Spinal cord (tissue), 10 donors: ENCODE results near the gene GRM7. TPM values are rescaled to one million over a fixed set of nuclear protein-coding genes. Genes with fewer than 3 reads are reported as not detected.

ENCODE experiments used
- DNase-seq, 6 donors: peaks; one replicate each; pipeline versions ENCODE4 v3.0.0 to v3.0.0-alpha.2; 2013 to 2015; ENCODE audit warnings: low spot score in 6 of 6, low read depth in 4 of 6
- H3K27ac ChIP-seq: one replicate; pipeline ENCODE4 v1.5.1; 2013; ENCODE audit warnings: low read depth, low read length, control low read depth
- H3K27me3 ChIP-seq: one replicate; pipeline ENCODE4 v1.6.1; 2013; ENCODE audit warnings: low read length; ENCODE audit not compliant: control insufficient read depth, insufficient read depth
- H3K36me3 ChIP-seq: one replicate; pipeline ENCODE4 v1.6.1; 2013; ENCODE audit warnings: low read length; ENCODE audit not compliant: control insufficient read depth, insufficient read depth
- H3K4me1 ChIP-seq: one replicate; pipeline ENCODE4 v1.6.1; 2013; ENCODE audit warnings: low read length; ENCODE audit not compliant: control insufficient read depth, insufficient read depth
- H3K4me3 ChIP-seq: one replicate; pipeline ENCODE4 v1.5.1; 2013; ENCODE audit warnings: low read depth, low read length, control low read depth
- H3K9me3 ChIP-seq: one replicate; pipeline ENCODE4 v1.6.1; 2013; ENCODE audit warnings: low read length; ENCODE audit not compliant: control insufficient read depth, insufficient read depth
- WGBS: methylation state at CpG from one replicate; pipeline ENCODE4 v1.1.5; 2013; ENCODE audit warnings: missing lambda C conversion rate; ENCODE audit not compliant: insufficient coverage; 5-methylcytosine and 5-hydroxymethylcytosine counted together
- polyA plus RNA-seq, 2 donors: library from polyadenylated mRNA; unstranded; fragments of 120-200 nt; gene quantifications; one replicate each; pipeline ENCODE4 v1.2.1, GENCODE V29; 2013; ENCODE audit not compliant: insufficient read length in 2 of 2
- total RNA-seq, 2 donors: library from RNA; depleted of rRNA in 1 of 2; stranded (reverse); fragments of 120-200 nt in 1 of 2; fragments of >200 nt in 1 of 2; gene quantifications; one replicate each; pipeline versions ENCODE4 v1.2.3 to v1.2.4, GENCODE V29; 2013 to 2014
- donor health status: healthy.

GRM7 gene
- total and polyA plus RNA-seq, 4 donors = 9.6 to 37.0 (median 30.3) TPM

DNA sequence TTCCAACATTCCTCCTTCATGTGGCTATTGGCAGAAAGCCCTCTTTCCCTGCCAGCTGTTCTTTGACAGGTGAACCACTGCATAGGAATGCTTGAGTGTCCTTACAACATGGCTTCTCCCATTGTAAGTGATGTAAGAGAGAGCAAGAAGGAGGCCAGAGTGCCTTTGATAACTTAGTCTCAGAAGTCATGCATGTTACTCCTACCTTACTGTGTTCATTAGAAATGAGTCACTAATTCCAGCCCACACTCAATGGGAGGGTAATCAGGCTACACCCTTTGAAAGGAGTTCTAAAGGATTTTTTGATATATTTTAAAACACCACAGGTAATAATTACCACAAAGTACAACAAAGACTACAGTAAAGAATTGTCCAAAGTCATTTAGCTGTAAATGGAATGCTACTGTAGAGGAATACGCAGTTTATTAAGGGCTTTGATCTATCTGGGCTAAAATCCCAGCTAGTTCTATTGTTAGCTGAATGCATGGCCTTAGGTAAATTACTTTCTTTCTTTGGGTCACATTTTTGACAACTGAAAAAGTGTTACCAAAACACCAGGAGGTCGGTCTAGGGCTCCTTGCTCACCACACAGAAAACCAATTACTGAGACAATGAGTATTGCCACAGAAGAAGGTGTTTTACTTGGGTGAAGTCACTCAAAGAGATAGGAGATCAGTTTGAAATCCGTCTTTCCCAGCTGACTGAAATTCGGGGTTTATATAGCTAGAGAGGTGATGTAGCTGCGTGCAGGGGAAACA, 154.9 kb downstream of the GRM7 start:
- H3K4me1 ChIP-seq = no peaks in the 10 kb centered on the region
- no peaks in the 10 kb centered on the region for H3K27me3 ChIP-seq
- H3K27ac ChIP-seq = no peak overlapping the region
- 64% methylated on average over 3 of the region's 5 CpGs for WGBS
- peaks cover 2% of the 10 kb centered on the region for H3K9me3 ChIP-seq
- no peak overlapping the region for H3K4me3 ChIP-seq
- H3K36me3 ChIP-seq = no peaks in the 10 kb centered on the region
- no peak for DNase-seq

DNA sequence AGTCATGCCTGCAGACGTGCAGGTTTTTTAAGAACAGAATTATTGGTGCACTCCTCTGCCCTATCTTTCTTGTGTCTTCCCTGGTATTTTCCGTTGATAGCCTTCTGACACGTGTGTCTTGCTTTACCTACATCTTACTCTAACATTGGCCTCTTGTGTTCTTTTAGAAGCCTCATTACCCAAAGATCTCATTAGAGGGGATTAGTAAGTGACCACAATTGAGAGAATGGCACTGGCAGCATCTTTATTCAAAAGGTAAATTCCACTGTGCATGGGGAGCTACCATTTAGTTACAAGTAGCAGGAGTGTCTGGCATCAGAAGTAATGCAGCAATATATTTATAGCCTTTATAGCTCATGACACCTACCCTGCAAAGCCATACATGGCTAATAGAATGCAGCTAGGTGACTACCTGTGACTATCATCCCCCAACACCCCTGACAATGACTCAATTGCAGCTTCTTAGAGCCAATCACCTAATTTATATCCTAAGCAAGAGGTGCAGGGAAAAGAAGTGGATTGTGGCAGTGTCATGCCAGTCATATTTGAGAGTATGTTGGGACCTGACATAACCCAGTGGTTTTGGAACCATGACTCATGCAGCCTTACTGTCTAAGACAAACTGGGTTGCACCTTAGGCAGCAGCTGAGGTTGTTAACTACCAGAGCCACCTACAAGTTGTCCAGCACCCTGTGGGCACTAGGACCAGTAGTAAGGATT, 164.8 kb downstream of the GRM7 start:
- DNase-seq = no peak
- 45% methylated on average over 2 of the region's 3 CpGs for WGBS
- Histone ChIP-seq H3K27me3 (no peaks in the 10 kb centered on the region), H3K4me1 (no peaks in the 10 kb centered on the region), H3K9me3 (no peaks in the 10 kb centered on the region), H3K27ac (no peak overlapping the region), H3K36me3 (no peaks in the 10 kb centered on the region), H3K4me3 (no peak overlapping the region)

DNA sequence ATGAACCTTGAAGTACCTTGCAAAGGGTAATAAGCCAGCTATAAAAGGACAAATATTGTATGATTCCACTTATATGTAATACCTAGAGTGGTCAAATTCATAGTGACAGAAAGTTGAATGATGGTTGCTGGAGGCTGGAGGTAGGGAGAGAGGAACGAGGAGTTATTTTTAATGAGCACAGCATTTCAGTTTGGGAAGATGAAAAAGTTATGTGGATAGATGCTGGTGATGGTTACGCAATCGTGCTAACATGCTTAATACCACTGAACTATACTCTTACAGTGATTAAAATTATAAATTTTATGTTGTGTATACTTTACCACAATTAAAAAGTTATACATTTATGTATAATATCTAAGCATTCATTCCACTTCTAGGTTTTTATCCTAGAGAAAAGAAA, 168.6 kb downstream of the GRM7 start:
- no peak for DNase-seq
- H3K27me3 ChIP-seq = no peaks in the 10 kb centered on the region
- H3K27ac ChIP-seq = no peak overlapping the region
- H3K9me3 ChIP-seq = no peaks in the 10 kb centered on the region
- no peaks in the 10 kb centered on the region for H3K4me1 ChIP-seq
- H3K4me3 ChIP-seq = no peak overlapping the region
- no CpG with 5 or more reads among the region's 3 CpGs for WGBS
- no peaks in the 10 kb centered on the region for H3K36me3 ChIP-seq

DNA sequence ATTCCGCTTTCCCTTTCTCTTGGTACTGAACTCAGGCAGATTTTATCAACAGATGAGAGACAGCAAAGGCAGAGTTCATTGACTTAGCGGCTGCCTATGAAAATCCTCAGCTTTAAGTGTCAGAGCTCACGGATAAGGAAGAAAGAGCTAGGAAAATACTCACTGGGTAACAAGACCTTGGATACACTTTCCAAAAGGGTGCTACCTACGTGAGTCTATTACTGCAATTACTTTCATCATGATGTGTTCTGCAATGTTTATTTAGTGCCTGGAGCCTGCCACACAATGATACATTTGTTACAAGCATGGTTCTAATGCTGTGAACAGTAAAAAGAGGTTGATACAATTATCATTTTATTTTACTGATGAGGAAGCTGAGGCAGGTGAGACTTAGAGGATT, 177.5 kb downstream of the GRM7 start:
- 100% methylated on average over 2 of the region's 4 CpGs for whole genome bisulfite sequencing
- no peak for DNase-seq
- Histone ChIP-seq H3K9me3 (peaks cover 1% of the 10 kb centered on the region), H3K27ac (no peak overlapping the region), H3K27me3 (no peaks in the 10 kb centered on the region), H3K4me1 (no peaks in the 10 kb centered on the region), H3K36me3 (no peaks in the 10 kb centered on the region), H3K4me3 (no peak overlapping the region)

DNA sequence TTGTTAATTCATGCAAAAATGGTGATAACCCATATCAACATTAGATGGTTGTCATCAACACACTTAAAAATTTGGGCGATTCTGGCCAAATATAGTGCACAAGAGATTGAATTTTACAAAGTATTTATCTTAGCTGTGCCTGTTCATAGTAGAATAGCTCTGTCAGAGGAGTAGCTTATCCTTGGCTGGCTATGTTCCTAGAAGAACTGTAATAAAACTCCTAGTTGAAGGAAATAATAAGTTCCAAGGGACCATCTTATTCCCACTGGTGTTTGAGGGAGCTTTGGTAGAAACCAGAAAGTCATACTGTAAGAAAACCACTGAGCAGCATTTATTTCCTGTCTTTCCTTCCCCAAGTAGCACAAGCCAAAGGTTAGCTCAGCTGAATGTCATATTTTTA, 201.8 kb downstream of the GRM7 start:
- no peak overlapping the region for H3K27ac ChIP-seq
- no peak overlapping the region for H3K4me3 ChIP-seq
- no peak for DNase-seq
- WGBS = no CpG with 5 or more reads among the region's 1 CpG
- no peaks in the 10 kb centered on the region for H3K27me3 ChIP-seq
- no peaks in the 10 kb centered on the region for H3K9me3 ChIP-seq
- H3K4me1 ChIP-seq = no peaks in the 10 kb centered on the region
- H3K36me3 ChIP-seq = no peaks in the 10 kb centered on the region

DNA sequence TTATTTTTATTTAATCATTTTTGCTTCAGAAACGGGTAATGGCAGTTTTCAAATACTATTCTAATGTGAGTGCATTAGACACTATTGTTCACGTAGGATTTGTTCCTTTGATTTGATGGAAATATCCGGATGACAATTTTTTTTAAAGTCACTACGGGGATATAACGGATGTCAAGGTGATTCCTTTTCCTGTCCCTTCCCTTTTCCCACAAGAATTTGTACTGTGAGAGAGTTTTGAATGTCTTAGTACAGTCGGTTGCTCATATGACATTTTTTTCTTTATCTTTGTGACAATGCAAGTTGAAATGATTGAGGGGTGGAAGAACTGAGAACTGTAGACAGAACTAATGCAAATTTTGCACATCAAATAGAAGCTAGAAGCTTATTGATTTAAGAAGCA, 209.5 kb downstream of the GRM7 start:
- Histone ChIP-seq H3K9me3 (no peaks in the 10 kb centered on the region), H3K36me3 (no peaks in the 10 kb centered on the region), H3K27me3 (no peaks in the 10 kb centered on the region), H3K4me1 (no peaks in the 10 kb centered on the region), H3K4me3 (no peak overlapping the region), H3K27ac (no peak overlapping the region)
- no peak for DNase-seq
- no CpG with 5 or more reads among the region's 6 CpGs for WGBS

DNA sequence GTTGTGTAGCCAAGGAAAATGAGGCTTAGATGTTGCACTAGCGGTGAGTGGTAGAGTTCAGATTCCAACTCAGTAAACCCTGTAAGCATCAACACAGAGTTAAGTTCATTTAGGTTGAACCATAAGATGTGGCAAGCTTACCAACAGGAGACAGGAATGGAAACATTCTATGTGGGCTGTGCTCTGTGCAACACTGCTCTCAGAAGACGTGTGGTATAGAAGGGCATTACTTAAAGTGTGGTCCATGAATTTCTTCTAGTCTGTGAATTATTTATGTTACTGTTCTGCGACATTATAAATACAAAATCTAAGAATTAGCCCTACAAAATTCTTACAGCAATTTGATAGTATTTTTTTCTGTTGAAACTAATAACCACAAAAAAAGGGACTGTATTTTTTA, 213.3 kb downstream of the GRM7 start:
- DNase-seq = no peak
- Histone ChIP-seq H3K4me3 (no peak overlapping the region), H3K36me3 (no peaks in the 10 kb centered on the region), H3K9me3 (no peaks in the 10 kb centered on the region), H3K27ac (no peak overlapping the region), H3K27me3 (no peaks in the 10 kb centered on the region), H3K4me1 (no peaks in the 10 kb centered on the region)
- no CpG with 5 or more reads among the region's 3 CpGs for WGBS

DNA sequence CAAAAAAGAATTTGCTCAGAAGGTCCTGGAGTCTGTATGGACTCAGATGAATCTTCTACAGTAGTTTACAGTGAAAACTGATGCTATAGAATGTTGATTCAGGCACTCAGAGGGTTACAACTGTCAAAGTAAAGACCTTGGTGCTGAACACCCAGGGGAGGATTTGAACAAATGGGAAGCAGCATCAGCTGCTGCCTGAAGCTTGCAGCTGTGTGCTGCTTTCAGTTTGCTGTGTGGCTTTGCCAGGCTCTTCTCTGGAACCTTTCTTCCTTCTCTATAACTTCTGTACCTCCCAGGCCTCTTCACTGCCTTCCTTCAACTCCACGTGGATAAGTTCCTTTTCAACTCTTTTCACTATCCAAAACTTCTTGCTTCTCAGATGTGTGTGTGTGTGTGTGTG, 214.2 kb downstream of the GRM7 start:
- no peak overlapping the region for H3K4me3 ChIP-seq
- H3K27me3 ChIP-seq = no peaks in the 10 kb centered on the region
- H3K9me3 ChIP-seq = no peaks in the 10 kb centered on the region
- H3K27ac ChIP-seq = no peak overlapping the region
- WGBS = no CpG with 5 or more reads among the region's 1 CpG
- H3K4me1 ChIP-seq = no peaks in the 10 kb centered on the region
- peak in 2 of 6 donors; percentile 9 to 48 for DNase-seq
- H3K36me3 ChIP-seq = no peaks in the 10 kb centered on the region

DNA sequence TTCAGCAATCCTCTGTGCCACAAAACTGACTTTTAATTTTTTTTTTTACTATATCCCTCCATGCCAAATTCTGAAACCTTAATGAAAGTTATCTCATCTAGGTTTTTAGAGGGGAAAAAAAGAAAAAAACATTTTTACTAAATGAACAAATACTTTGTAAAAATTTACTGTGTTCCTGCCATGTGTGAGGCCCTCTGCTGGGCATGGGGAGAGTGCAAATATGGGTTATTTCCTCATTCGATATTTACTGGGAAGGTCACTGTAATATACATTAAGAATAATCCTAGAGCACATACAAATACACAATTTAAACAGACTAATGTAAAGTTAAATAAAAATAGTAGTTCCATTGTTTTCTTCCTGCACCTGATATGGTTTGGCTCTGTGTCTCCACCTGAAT, 215.0 kb downstream of the GRM7 start:
- Histone ChIP-seq H3K36me3 (no peaks in the 10 kb centered on the region), H3K9me3 (no peaks in the 10 kb centered on the region), H3K27me3 (no peaks in the 10 kb centered on the region), H3K27ac (no peak overlapping the region), H3K4me3 (no peak overlapping the region), H3K4me1 (no peaks in the 10 kb centered on the region)
- no CpG with 5 or more reads among the region's 1 CpG for WGBS
- DNase-seq = no peak

DNA sequence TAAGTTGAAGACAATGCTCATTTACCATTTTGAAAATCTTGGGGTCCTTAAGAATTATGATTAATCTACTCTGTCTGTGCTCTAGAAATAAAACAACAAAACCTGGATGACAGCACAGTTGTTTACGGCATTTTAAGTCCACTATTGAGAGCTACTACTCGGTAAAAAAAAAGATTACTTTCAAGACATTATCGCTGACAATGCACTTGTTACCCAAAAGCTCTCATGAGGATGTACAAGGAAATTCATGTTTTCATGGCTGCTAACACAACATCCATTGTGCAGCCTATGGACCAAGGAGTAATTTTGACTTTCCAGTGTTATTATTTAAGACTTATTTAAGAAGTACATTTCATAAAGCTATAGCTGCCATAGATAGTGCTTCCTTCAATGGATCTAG, 221.3 kb downstream of the GRM7 start:
- Histone ChIP-seq H3K27ac (no peak overlapping the region), H3K4me1 (no peaks in the 10 kb centered on the region)
- no CpG with 5 or more reads among the region's 3 CpGs for WGBS

More for the DNA sequence above, 221.3 kb downstream of the GRM7 start:
- Histone ChIP-seq H3K4me3 (no peak overlapping the region), H3K9me3 (no peaks in the 10 kb centered on the region), H3K36me3 (no peaks in the 10 kb centered on the region), H3K27me3 (no peaks in the 10 kb centered on the region)
- DNase-seq = no peak
